ENCODE results near the gene ACOX1. TPM values are rescaled to one million over a fixed set of nuclear protein-coding genes. Genes with fewer than 3 reads are reported as not detected.

Gene ACOX1
- total and polyA plus RNA-seq, 2 donors (not counting 1 experiment from before 2014, with no cell fraction given) = 6.6 to 31.2 TPM

- WGBS (ENCODE audit: insufficient coverage) = 87% methylated on average over 7 of the region's 9 CpGs
Measured at GRCh38 chr17:76023900-76024237, 44.9 kb upstream of the ACOX1 start.

DNA sequence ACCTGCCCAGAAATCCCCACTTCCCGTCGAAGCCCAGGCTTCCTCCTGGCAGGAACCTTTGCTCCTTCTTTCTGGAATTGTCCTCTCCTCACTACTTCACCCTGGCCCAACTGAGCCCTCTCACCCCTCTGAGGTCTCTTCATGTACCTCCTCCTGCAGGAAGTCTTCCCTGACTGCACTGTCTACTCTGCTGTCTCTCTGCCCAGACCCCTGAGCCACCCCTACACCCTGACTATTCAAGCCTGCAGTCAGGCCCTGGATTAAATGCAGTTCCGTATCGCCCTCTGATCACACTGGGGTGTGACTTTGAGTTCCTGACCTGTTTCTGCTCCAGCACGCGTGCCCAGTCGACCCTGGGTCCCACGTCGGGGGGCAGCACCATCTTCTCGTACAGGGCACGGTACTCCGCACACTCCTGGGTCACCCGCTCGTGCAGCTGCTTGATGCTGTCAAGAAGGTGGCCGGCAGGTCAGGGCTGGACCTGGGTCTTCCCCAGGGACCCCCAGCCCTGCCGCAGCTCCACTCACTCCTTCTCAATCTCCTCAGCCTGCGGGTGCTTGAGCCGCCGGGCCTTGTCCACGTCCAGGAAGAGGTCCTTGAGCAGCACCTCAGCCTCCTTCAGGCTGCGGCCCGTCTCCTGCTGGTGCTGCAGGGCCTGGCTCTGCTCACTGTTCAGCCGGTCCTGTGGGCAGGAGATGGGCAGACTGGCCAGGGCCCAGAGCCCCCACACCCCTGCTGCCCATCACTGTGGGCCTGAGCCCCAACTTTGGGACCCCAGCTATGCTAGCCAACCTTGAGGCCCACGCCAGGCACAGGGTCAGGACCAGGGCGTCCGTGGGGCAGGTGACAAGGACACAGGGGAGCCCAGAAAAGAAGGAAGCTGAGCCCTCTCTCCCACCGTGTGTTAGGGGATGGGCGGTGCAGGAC is 44.3 kb upstream of the ACOX1 start:
- Histone ChIP-seq H3K4me2 (replicated peaks; ENCODE audit: low read depth, low read length, poor library complexity, severe bottlenecking) (no peak overlapping the region), H3K79me2 (ENCODE audit: control insufficient read depth, insufficient read depth, low read length) (no peaks in the 10 kb centered on the region), H3K4me1 (ENCODE audit: control insufficient read depth in 2 of 2, insufficient read depth in 2 of 2, low read length in 2 of 2) (no peaks in the 10 kb centered on the region), H3K36me3 (replicated peaks in 1 of 2; ENCODE audit: control extremely low read depth in 1 of 2, control insufficient read depth in 1 of 2, extremely low read depth in 1 of 2, insufficient read depth in 2 of 2, low read length in 1 of 2) (no peaks in the 10 kb centered on the region), H3K4me3 (ENCODE audit: control extremely low read depth in 1 of 5, extremely low read depth in 1 of 5, insufficient read depth in 1 of 5, low read depth in 2 of 5, low read length in 4 of 5) (no peak overlapping the region), H3K9ac (ENCODE audit: low read length) (no peak overlapping the region), H4K20me1 (ENCODE audit: control insufficient read depth, insufficient read depth, low read length, poor library complexity, severe bottlenecking) (no peaks in the 10 kb centered on the region), H3K9me3 (ENCODE audit: control extremely low read depth in 1 of 3, control insufficient read depth in 2 of 3, insufficient read depth in 1 of 3, low read length in 2 of 3) (no peaks in the 10 kb centered on the region), H2AFZ (ENCODE audit: insufficient read depth, low read depth, low read length, poor library complexity, severe bottlenecking) (no peak overlapping the region), H3K27ac (ENCODE audit: low read length in 2 of 2) (no peak overlapping the region), H3K27me3 (replicated peaks in 1 of 4; ENCODE audit: control extremely low read depth in 1 of 4, control insufficient read depth in 3 of 4, insufficient read depth in 4 of 4, low read length in 3 of 4) (no peaks in the 10 kb centered on the region)
- Mint-ChIP-seq H3K9me3 (ENCODE audit: insufficient read depth) (no peaks in the 10 kb centered on the region), H3K27ac (no peak overlapping the region), H3K4me1 (no peaks in the 10 kb centered on the region), H3K4me3 (no peak overlapping the region), H3K27me3 (no peaks in the 10 kb centered on the region)
- CTCF ChIA-PET = interaction anchor here (0.7 to 1.1 kb wide), 5 partner anchors 9 to 601 kb away, joined by 3 to 4 read pairs (median 3); no protein-coding TSS in a partner anchor
- DNase-seq = no peak
- 91% methylated on average over 27 of the region's 28 CpGs for WGBS (ENCODE audit: insufficient coverage)
- TF ChIP-seq, protein P1, sequence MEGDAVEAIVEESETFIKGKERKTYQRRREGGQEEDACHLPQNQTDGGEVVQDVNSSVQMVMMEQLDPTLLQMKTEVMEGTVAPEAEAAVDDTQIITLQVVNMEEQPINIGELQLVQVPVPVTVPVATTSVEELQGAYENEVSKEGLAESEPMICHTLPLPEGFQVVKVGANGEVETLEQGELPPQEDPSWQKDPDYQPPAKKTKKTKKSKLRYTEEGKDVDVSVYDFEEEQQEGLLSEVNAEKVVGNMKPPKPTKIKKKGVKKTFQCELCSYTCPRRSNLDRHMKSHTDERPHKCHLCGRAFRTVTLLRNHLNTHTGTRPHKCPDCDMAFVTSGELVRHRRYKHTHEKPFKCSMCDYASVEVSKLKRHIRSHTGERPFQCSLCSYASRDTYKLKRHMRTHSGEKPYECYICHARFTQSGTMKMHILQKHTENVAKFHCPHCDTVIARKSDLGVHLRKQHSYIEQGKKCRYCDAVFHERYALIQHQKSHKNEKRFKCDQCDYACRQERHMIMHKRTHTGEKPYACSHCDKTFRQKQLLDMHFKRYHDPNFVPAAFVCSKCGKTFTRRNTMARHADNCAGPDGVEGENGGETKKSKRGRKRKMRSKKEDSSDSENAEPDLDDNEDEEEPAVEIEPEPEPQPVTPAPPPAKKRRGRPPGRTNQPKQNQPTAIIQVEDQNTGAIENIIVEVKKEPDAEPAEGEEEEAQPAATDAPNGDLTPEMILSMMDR (IDR thresholded peaks at IDR 0.05) = no peak
- TF ChIP-seq EZH2 (IDR thresholded peaks at IDR 0.05; ENCODE audit: borderline replicate concordance, insufficient read depth, low read depth, low read length, poor library complexity, severe bottlenecking) = no peak
- ATAC-seq (ENCODE audit: low read depth) = no peak
- intact Hi-C loops (cut with micrococcal nuclease) = no loop called here
- POLR2A ChIA-PET = no interaction called here

More at GRCh38 chr17:76023900-76024237, 44.9 kb upstream of the ACOX1 start:
- H3K79me2 ChIP-seq (ENCODE audit: control insufficient read depth, insufficient read depth, low read length) = no peaks in the 10 kb centered on the region
- H3K27me3 Mint-ChIP-seq = no peaks in the 10 kb centered on the region
- no peak for DNase-seq
- ChIA-PET CTCF (interaction anchor here (0.8 to 1.0 kb wide), 3 partner anchors 9 to 600 kb away, joined by 3 read pairs; no protein-coding TSS in a partner anchor), POLR2A (no interaction called here)
- H2AFZ ChIP-seq (ENCODE audit: insufficient read depth, low read depth, low read length, poor library complexity, severe bottlenecking) = no peak overlapping the region
- H3K4me1 ChIP-seq (ENCODE audit: control insufficient read depth in 2 of 2, insufficient read depth in 2 of 2, low read length in 2 of 2) = no peaks in the 10 kb centered on the region
- H3K27ac ChIP-seq (ENCODE audit: low read length in 2 of 2) = no peak overlapping the region
- ATAC-seq (ENCODE audit: low read depth) = no peak
- no peak overlapping the region for H3K27ac Mint-ChIP-seq
- H3K4me2 ChIP-seq (replicated peaks; ENCODE audit: low read depth, low read length, poor library complexity, severe bottlenecking) = no peak overlapping the region
- no peak overlapping the region for H3K4me3 ChIP-seq (ENCODE audit: control extremely low read depth in 1 of 5, extremely low read depth in 1 of 5, insufficient read depth in 1 of 5, low read depth in 2 of 5, low read length in 4 of 5)
- H3K9me3 ChIP-seq (ENCODE audit: control extremely low read depth in 1 of 3, control insufficient read depth in 2 of 3, insufficient read depth in 1 of 3, low read length in 2 of 3) = no peaks in the 10 kb centered on the region
- H3K9ac ChIP-seq (ENCODE audit: low read length) = no peak overlapping the region
- H4K20me1 ChIP-seq (ENCODE audit: control insufficient read depth, insufficient read depth, low read length, poor library complexity, severe bottlenecking) = no peaks in the 10 kb centered on the region
- no peak for TF ChIP-seq EZH2 (IDR thresholded peaks at IDR 0.05; ENCODE audit: borderline replicate concordance, insufficient read depth, low read depth, low read length, poor library complexity, severe bottlenecking)
- TF ChIP-seq, protein P1 (IDR thresholded peaks at IDR 0.05) = no peak
- no peaks in the 10 kb centered on the region for H3K4me1 Mint-ChIP-seq
- H3K4me3 Mint-ChIP-seq = no peak overlapping the region
- no peaks in the 10 kb centered on the region for H3K9me3 Mint-ChIP-seq (ENCODE audit: insufficient read depth)
- intact Hi-C loops (cut with micrococcal nuclease) = no loop called here
- H3K27me3 ChIP-seq (replicated peaks in 1 of 4; ENCODE audit: control extremely low read depth in 1 of 4, control insufficient read depth in 3 of 4, insufficient read depth in 4 of 4, low read length in 3 of 4) = no peaks in the 10 kb centered on the region
- no peaks in the 10 kb centered on the region for H3K36me3 ChIP-seq (replicated peaks in 1 of 2; ENCODE audit: control extremely low read depth in 1 of 2, control insufficient read depth in 1 of 2, extremely low read depth in 1 of 2, insufficient read depth in 2 of 2, low read length in 1 of 2)
